Muscle layer of colon (tissue), 2 donors: ENCODE results near the gene PTPRC.

Experiments used
- H3K27ac ChIP-seq: one replicate; pipeline ENCODE4 v1.7.0; 2013; ENCODE audit warnings: low read depth, mild to moderate bottlenecking, low read length, moderate library complexity
- H3K27me3 ChIP-seq, 2 donors: one replicate each; pipeline ENCODE4 v1.7.0; 2013; ENCODE audit warnings: low read length in 2 of 2, mild to moderate bottlenecking in 2 of 2; ENCODE audit not compliant: insufficient read depth in 2 of 2, control insufficient read depth in 1 of 2
- H3K36me3 ChIP-seq: one replicate; pipeline ENCODE4 v1.7.0; 2013; ENCODE audit warnings: mild to moderate bottlenecking, low read length; ENCODE audit not compliant: insufficient read depth
- H3K4me1 ChIP-seq: one replicate; pipeline ENCODE4 v1.7.0; 2013; ENCODE audit warnings: mild to moderate bottlenecking, low read length; ENCODE audit not compliant: insufficient read depth
- H3K4me3 ChIP-seq, 2 donors: one replicate each; pipeline ENCODE4 v1.7.0; 2013; ENCODE audit warnings: low read length in 2 of 2, low read depth in 1 of 2, mild to moderate bottlenecking in 1 of 2, moderate library complexity in 1 of 2
- H3K9ac ChIP-seq: one replicate; pipeline ENCODE4 v1.7.0; 2013; ENCODE audit warnings: low read length
- H3K9me3 ChIP-seq: one replicate; pipeline ENCODE4 v1.7.0; 2013; ENCODE audit warnings: mild to moderate bottlenecking, low read length
- donor health status: abdominal sarcoma.
- donor health status: Adenocarcinoma of cecum.

PTPRC gene

DNA sequence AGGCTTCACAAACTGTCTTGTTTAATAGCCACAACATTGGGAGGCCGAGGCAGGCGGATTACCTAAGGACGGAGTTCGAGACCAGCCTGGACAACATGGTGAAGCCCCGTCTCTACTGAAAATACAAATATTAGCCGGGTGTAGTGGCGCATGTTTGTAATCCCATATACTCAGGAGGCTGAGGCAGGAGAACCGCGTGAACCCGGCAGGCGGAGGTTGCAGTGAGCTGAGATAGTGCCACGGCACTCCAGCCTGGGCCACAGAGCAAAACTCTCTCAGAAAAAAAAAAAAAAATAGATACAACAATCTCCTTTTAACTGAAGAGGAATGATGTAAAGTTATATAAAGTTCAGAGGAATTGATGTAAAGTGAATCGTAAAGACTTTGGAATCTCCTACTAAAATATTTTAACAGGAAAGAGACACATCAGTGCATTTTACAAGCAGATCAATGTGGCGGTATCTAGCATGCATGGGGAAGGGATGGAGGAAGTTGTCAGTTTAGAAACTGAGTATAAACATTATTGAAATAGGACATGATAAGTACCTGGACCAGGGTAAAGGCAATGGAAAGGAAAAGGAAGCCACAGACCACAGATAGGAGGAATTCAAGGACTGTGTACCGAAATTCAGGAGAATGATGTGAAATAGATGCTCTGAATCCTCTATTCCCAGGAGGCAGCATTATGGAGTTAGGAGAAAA lies 41.5 kb downstream of the PTPRC start:
- Histone ChIP-seq H3K4me1 (no peaks in the 10 kb centered on the region), H3K9me3 (no peaks in the 10 kb centered on the region), H3K4me3 (no peak overlapping the region), H3K36me3 (no peaks in the 10 kb centered on the region), H3K27me3 (no peaks in the 10 kb centered on the region), H3K9ac (no peak overlapping the region), H3K27ac (no peak overlapping the region)

DNA sequence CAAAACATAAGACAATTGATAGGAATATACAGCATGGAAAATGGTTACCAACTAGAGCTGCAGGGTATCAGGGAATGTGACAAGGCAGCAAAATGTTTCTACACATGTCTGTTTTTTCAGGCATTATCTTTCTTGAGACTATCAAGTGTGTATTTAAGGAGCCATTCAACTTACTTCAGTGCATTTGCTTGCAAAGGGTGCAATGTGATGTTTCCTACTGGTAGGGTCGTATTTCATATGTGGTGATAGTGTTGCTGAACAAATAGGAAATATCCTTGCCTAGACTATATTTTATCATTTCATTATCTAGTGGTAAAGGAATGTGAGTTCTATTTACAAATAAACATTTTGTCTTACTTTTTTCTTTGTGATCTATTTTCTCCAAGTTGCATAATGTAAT lies 42.4 kb downstream of the PTPRC start:
- Histone ChIP-seq H3K9ac (no peak overlapping the region), H3K27ac (no peak overlapping the region), H3K27me3 (no peaks in the 10 kb centered on the region), H3K9me3 (no peaks in the 10 kb centered on the region), H3K36me3 (no peaks in the 10 kb centered on the region), H3K4me1 (no peaks in the 10 kb centered on the region), H3K4me3 (no peak overlapping the region)

- Histone ChIP-seq H3K4me1 (no peaks in the 10 kb centered on the region), H3K27me3 (no peaks in the 10 kb centered on the region), H3K9me3 (no peaks in the 10 kb centered on the region), H3K36me3 (no peaks in the 10 kb centered on the region), H3K27ac (no peak overlapping the region), H3K4me3 (no peak overlapping the region), H3K9ac (no peak overlapping the region)
Observed at GRCh38 chr1:198681831-198682759, 43.3 kb downstream of the PTPRC start.

- Histone ChIP-seq H3K27ac (no peak overlapping the region), H3K27me3 (no peaks in the 10 kb centered on the region), H3K9ac (no peak overlapping the region), H3K4me1 (no peaks in the 10 kb centered on the region), H3K9me3 (no peaks in the 10 kb centered on the region), H3K36me3 (no peaks in the 10 kb centered on the region), H3K4me3 (no peak overlapping the region)
Observed at GRCh38 chr1:198682850-198683249, 44.0 kb downstream of the PTPRC start.

DNA sequence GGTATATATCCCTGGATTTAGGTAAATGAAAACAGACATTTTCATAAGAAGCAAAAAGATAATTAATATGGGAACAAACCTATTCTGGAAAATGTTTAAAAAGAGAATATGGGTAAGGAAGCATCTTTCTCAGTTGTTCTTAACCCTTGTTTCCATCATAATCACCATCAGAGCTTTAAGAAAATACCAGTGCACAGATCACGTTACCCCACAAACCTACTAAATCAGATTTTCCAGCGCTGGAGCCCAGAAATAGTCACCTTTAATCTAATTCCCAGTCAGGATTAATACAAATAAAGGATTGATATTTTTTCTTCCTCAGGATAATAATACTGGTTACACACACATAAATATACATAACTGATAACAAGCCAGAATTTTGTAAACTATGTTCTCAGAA lies 44.6 kb downstream of the PTPRC start:
- Histone ChIP-seq H3K4me3 (no peak overlapping the region), H3K9me3 (no peaks in the 10 kb centered on the region), H3K36me3 (no peaks in the 10 kb centered on the region), H3K9ac (no peak overlapping the region), H3K27ac (no peak overlapping the region), H3K4me1 (no peaks in the 10 kb centered on the region), H3K27me3 (no peaks in the 10 kb centered on the region)

GRCh38 chr1:198686069-198686728 lies 47.4 kb downstream of the PTPRC start:
- Histone ChIP-seq H3K9ac (no peak overlapping the region), H3K27me3 (no peaks in the 10 kb centered on the region), H3K27ac (no peak overlapping the region), H3K9me3 (no peaks in the 10 kb centered on the region), H3K36me3 (no peaks in the 10 kb centered on the region), H3K4me3 (no peak overlapping the region), H3K4me1 (no peaks in the 10 kb centered on the region)

DNA sequence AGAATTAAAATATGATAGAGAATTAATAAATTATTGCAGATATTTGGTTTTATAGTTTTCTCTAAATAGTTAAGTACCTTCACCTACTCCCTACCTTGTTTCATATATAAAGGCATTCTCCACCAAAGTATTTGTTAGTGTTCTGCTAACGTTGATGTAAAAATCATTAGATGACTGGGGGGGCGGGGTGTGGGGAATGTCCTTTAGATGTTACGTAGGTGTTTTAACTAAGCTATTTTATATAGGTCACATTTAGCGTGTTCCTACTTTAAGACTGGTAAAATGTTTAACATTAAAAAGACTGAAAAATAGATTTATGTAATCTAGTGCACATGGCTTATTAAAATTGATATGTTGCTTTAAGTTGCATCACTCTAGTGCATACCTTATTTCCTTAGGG lies 48.6 kb downstream of the PTPRC start:
- Histone ChIP-seq H3K4me1 (no peaks in the 10 kb centered on the region), H3K27me3 (no peaks in the 10 kb centered on the region), H3K36me3 (no peaks in the 10 kb centered on the region), H3K9me3 (no peaks in the 10 kb centered on the region), H3K4me3 (no peak overlapping the region), H3K27ac (no peak overlapping the region), H3K9ac (no peak overlapping the region)

DNA sequence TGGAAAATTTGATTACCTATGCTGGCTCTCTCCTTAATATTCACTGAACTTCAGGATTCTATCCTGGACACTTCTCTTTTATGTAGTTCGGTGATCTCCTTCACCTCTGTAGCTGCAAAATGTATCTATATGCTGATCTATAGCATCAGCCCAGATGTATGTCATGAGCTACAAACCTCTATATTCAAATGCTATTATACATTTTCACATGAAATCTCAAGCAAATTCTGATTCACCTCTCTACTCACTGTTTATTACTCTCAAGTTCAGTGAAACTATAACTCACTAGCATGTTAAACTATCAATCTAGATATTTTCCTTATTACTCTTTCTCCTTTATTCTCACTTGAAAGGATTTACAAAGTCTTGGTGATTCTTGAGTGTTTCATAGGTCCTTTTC lies 52.2 kb downstream of the PTPRC start:
- no peaks in the 10 kb centered on the region for H3K27me3 ChIP-seq
- H3K4me1 ChIP-seq: no peaks in the 10 kb centered on the region
- no peaks in the 10 kb centered on the region for H3K9me3 ChIP-seq
- no peaks in the 10 kb centered on the region for H3K36me3 ChIP-seq
- H3K9ac ChIP-seq: no peak overlapping the region
- no peak overlapping the region for H3K27ac ChIP-seq
- H3K4me3 ChIP-seq: no peak overlapping the region

- H3K4me1 ChIP-seq: no peaks in the 10 kb centered on the region
- H3K36me3 ChIP-seq: no peaks in the 10 kb centered on the region
- no peaks in the 10 kb centered on the region for H3K27me3 ChIP-seq
- no peak overlapping the region for H3K9ac ChIP-seq
- H3K4me3 ChIP-seq: no peak overlapping the region
- no peaks in the 10 kb centered on the region for H3K9me3 ChIP-seq
- no peak overlapping the region for H3K27ac ChIP-seq
Observed at GRCh38 chr1:198693321-198693720, 54.5 kb downstream of the PTPRC start.

GRCh38 chr1:198694542-198694941 lies 55.7 kb downstream of the PTPRC start:
- no peak overlapping the region for H3K4me3 ChIP-seq
- no peaks in the 10 kb centered on the region for H3K36me3 ChIP-seq
- H3K4me1 ChIP-seq: no peaks in the 10 kb centered on the region
- no peak overlapping the region for H3K27ac ChIP-seq
- H3K9me3 ChIP-seq: no peaks in the 10 kb centered on the region
- peaks cover 0 to 1% of the 10 kb centered on the region in 2 donors for H3K27me3 ChIP-seq
- H3K9ac ChIP-seq: no peak overlapping the region

DNA sequence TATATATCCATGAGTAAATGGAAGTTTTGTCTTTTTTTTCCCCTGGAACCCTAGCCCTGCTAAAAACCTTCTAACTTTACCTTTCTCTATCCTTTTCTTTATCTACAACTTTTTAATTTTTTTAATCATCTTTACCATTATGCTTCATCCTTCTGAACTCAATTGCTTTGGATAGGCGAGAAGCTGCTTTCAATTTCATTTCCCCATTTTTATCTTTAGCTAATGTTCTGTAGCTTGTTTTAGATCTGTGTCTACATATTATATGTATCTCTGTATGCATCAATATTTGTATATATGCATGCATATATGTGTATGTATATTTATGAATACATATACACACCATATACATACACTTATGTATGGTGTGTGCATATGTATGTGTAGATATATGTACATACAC lies 57.4 kb downstream of the PTPRC start:
- Histone ChIP-seq H3K27me3 (peaks cover 0 to 5% of the 10 kb centered on the region in 2 donors), H3K36me3 (no peaks in the 10 kb centered on the region), H3K4me1 (no peaks in the 10 kb centered on the region), H3K4me3 (no peak overlapping the region), H3K9me3 (no peaks in the 10 kb centered on the region), H3K27ac (no peak overlapping the region), H3K9ac (no peak overlapping the region)
